ENCODE data around the gene ATP6V0A4. TPM values are rescaled to one million over a fixed set of nuclear protein-coding genes. Genes with fewer than 3 reads are reported as not detected.

ATP6V0A4 gene
- total RNA-seq, 1 experiment from 2014 or later, result not detected

- Histone ChIP-seq H3K4me3 (ENCODE audit: low read depth, low read length, poor library complexity, severe bottlenecking) (no peak overlapping the region), H3K27me3 (replicated peaks; ENCODE audit: insufficient read depth, low read depth, low read length, poor library complexity) (peaks cover 43% of the 10 kb centered on the region), H3K4me1 (ENCODE audit: insufficient read depth, low read length, poor library complexity, severe bottlenecking) (no peaks in the 10 kb centered on the region), H3K9me3 (ENCODE audit: low read depth, low read length, poor library complexity, severe bottlenecking) (no peaks in the 10 kb centered on the region), H3K27ac (ENCODE audit: low read depth, low read length, poor library complexity, severe bottlenecking) (no peak overlapping the region), H3K36me3 (ENCODE audit: insufficient read depth, low read length, poor library complexity, severe bottlenecking) (no peaks in the 10 kb centered on the region)
- ChIA-PET CTCF (no interaction called here), POLR2A (ENCODE audit: low non-redundant PET) (no interaction called here)
- intact Hi-C loops (cut with micrococcal nuclease; ENCODE audit: unreplicated experiment), result no loop called here
- BruUV-seq (replicated peaks), result no TSS peak
- TF ChIP-seq CTCF (conservative IDR thresholded peaks at IDR 0.05; ENCODE audit: low read depth, low read length), result no peak
- no peak for TF ChIP-seq EZH2 (IDR thresholded peaks at IDR 0.05; ENCODE audit: borderline replicate concordance, low read depth, low read length, poor library complexity, severe bottlenecking)
- DNase-seq (ENCODE audit: low spot score), result no peak
Observed at GRCh38 chr7:138667535-138668228, 130.3 kb downstream of the ATP6V0A4 start.

- TF ChIP-seq EZH2 (IDR thresholded peaks at IDR 0.05; ENCODE audit: borderline replicate concordance, low read depth, low read length, poor library complexity, severe bottlenecking) (no peak), CTCF (conservative IDR thresholded peaks at IDR 0.05; ENCODE audit: low read depth, low read length) (no peak)
Observed at GRCh38 chr7:138666385-138666784, 131.6 kb downstream of the ATP6V0A4 start.

GRCh38 chr7:138665669-138666140 is 132.3 kb downstream of the ATP6V0A4 start:
- no TSS peak for BruUV-seq (replicated peaks)
- intact Hi-C loops (cut with micrococcal nuclease; ENCODE audit: unreplicated experiment), result no loop called here
- no peak for DNase-seq (ENCODE audit: low spot score)
- Histone ChIP-seq H3K9me3 (ENCODE audit: low read depth, low read length, poor library complexity, severe bottlenecking) (no peaks in the 10 kb centered on the region), H3K4me1 (ENCODE audit: insufficient read depth, low read length, poor library complexity, severe bottlenecking) (no peaks in the 10 kb centered on the region), H3K27me3 (replicated peaks; ENCODE audit: insufficient read depth, low read depth, low read length, poor library complexity) (peaks cover 61% of the 10 kb centered on the region), H3K36me3 (ENCODE audit: insufficient read depth, low read length, poor library complexity, severe bottlenecking) (no peaks in the 10 kb centered on the region), H3K27ac (ENCODE audit: low read depth, low read length, poor library complexity, severe bottlenecking) (no peak overlapping the region), H3K4me3 (ENCODE audit: low read depth, low read length, poor library complexity, severe bottlenecking) (no peak overlapping the region)
- ChIA-PET POLR2A (ENCODE audit: low non-redundant PET) (no interaction called here), CTCF (no interaction called here)
- no peak for TF ChIP-seq CTCF (conservative IDR thresholded peaks at IDR 0.05; ENCODE audit: low read depth, low read length)
- TF ChIP-seq EZH2 (IDR thresholded peaks at IDR 0.05; ENCODE audit: borderline replicate concordance, low read depth, low read length, poor library complexity, severe bottlenecking), result no peak

More at GRCh38 chr7:138666385-138666784, 131.6 kb downstream of the ATP6V0A4 start:
- Histone ChIP-seq H3K4me1 (ENCODE audit: insufficient read depth, low read length, poor library complexity, severe bottlenecking) (no peaks in the 10 kb centered on the region), H3K36me3 (ENCODE audit: insufficient read depth, low read length, poor library complexity, severe bottlenecking) (no peaks in the 10 kb centered on the region), H3K27me3 (replicated peaks; ENCODE audit: insufficient read depth, low read depth, low read length, poor library complexity) (peaks cover 54% of the 10 kb centered on the region), H3K27ac (ENCODE audit: low read depth, low read length, poor library complexity, severe bottlenecking) (no peak overlapping the region), H3K4me3 (ENCODE audit: low read depth, low read length, poor library complexity, severe bottlenecking) (no peak overlapping the region), H3K9me3 (ENCODE audit: low read depth, low read length, poor library complexity, severe bottlenecking) (no peaks in the 10 kb centered on the region)
- ChIA-PET POLR2A (ENCODE audit: low non-redundant PET) (no interaction called here), CTCF (no interaction called here)
- intact Hi-C loops (cut with micrococcal nuclease; ENCODE audit: unreplicated experiment), result no loop called here
- no TSS peak for BruUV-seq (replicated peaks)
- no peak for DNase-seq (ENCODE audit: low spot score)

Measured in A673 (cell line).